Neural crest cell (in vitro differentiated cells): ENCODE data around the gene JDP2. TPM values are rescaled to one million over a fixed set of nuclear protein-coding genes. Genes with fewer than 3 reads are reported as not detected.

ENCODE experiments used
- DNase-seq: peaks from one replicate; pipeline ENCODE4 v3.0.0; 2021; ENCODE audit warnings: low read depth, mixed read lengths, low spot score
- H3K27ac Mint-ChIP-seq: one replicate; pipeline ENCODE4 v1.8.0; 2021; ENCODE audit warnings: mild to moderate bottlenecking, mixed read lengths; ENCODE audit not compliant: unreplicated experiment
- H3K27me3 Mint-ChIP-seq: 2 replicates; pipeline ENCODE4 v1.8.0; 2021; ENCODE audit warnings: low read depth, mild to moderate bottlenecking, mixed read lengths
- H3K36me3 Mint-ChIP-seq: 2 replicates; pipeline ENCODE4 v1.8.0; 2021; ENCODE audit warnings: low read depth, mild to moderate bottlenecking, mixed read lengths
- H3K4me1 Mint-ChIP-seq: 2 replicates; pipeline ENCODE4 v1.8.0; 2021; ENCODE audit warnings: mixed read lengths
- H3K4me3 Mint-ChIP-seq: one replicate; pipeline ENCODE4 v1.8.0; 2021; ENCODE audit warnings: mild to moderate bottlenecking, mixed read lengths
- H3K9me3 Mint-ChIP-seq: 2 replicates; pipeline ENCODE4 v1.8.0; 2021; ENCODE audit warnings: mixed read lengths
- total RNA-seq: library from RNA; stranded (reverse); gene quantifications from 2 replicates; pipeline ENCODE4 v1.2.1, GENCODE V29; 2021
- TF ChIP-seq, protein P1 (sequence below): fragments of 200-600 bp; sonication (generic); conservative IDR thresholded peaks from 2 replicates; pipeline ENCODE4 v1.5.0; 2021; ENCODE audit warnings: antibody characterized with exemption, mild to moderate bottlenecking

The JDP2 gene
- total RNA-seq, 1 donor from 2014 or later: 2.6 TPM

DNA sequence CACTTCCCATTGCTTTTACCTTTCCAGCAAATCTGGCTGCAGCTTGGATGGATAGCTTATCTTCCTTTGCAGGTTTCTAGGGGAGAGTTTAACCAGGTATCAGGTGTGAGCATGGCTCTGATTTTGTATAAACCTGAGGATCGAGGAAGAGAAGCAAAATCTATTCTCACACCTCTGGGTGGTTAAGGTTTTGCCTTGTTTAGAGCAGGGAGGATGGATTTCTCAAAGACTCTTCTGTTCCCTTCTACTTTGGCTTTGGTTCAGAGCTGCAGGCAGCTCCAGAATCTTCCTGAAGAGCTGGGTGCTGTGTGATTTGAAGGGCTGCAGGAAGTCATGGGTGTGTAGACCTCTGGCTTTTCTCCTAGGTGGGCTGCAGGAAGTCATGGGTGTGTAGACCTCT is 1.7 kb downstream of the JDP2 start:
- Mint-ChIP-seq H3K9me3 (no peaks in the 10 kb centered on the region), H3K36me3 (no peaks in the 10 kb centered on the region), H3K4me3 (peak overlapping the region; percentile 87), H3K4me1 (peaks cover 3% of the 10 kb centered on the region), H3K27ac (no peak overlapping the region), H3K27me3 (peaks cover 36% of the 10 kb centered on the region)
- no peak for DNase-seq
- TF ChIP-seq, protein P1, sequence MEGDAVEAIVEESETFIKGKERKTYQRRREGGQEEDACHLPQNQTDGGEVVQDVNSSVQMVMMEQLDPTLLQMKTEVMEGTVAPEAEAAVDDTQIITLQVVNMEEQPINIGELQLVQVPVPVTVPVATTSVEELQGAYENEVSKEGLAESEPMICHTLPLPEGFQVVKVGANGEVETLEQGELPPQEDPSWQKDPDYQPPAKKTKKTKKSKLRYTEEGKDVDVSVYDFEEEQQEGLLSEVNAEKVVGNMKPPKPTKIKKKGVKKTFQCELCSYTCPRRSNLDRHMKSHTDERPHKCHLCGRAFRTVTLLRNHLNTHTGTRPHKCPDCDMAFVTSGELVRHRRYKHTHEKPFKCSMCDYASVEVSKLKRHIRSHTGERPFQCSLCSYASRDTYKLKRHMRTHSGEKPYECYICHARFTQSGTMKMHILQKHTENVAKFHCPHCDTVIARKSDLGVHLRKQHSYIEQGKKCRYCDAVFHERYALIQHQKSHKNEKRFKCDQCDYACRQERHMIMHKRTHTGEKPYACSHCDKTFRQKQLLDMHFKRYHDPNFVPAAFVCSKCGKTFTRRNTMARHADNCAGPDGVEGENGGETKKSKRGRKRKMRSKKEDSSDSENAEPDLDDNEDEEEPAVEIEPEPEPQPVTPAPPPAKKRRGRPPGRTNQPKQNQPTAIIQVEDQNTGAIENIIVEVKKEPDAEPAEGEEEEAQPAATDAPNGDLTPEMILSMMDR: no peak

DNA sequence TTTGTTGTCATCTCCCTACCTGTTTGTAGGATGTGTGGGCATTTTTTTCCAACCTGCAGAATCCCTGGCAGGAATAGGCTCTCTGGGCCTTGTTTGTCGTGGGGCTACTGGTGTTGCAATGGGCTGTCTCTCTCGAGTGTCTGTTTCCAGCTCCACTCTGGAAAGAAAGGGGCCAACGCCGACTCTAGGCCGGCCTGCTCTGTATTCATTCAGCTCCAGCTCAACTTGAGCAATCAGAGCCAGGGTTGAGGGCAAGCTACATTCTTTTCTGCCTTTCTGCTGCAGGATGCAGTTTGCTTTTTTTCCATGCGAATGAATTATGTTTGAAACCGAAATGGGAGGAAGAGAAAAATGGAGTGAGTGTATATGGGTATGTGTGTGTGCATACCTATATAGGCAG is 2.3 kb downstream of the JDP2 start:
- no peaks in the 10 kb centered on the region for H3K9me3 Mint-ChIP-seq
- H3K27ac Mint-ChIP-seq: no peak overlapping the region
- H3K36me3 Mint-ChIP-seq: no peaks in the 10 kb centered on the region
- no peak for DNase-seq
- peaks cover 36% of the 10 kb centered on the region for H3K27me3 Mint-ChIP-seq
- peaks cover 3% of the 10 kb centered on the region for H3K4me1 Mint-ChIP-seq
- peak overlapping the region; percentile 87 for H3K4me3 Mint-ChIP-seq
- TF ChIP-seq, protein P1: no peak

DNA sequence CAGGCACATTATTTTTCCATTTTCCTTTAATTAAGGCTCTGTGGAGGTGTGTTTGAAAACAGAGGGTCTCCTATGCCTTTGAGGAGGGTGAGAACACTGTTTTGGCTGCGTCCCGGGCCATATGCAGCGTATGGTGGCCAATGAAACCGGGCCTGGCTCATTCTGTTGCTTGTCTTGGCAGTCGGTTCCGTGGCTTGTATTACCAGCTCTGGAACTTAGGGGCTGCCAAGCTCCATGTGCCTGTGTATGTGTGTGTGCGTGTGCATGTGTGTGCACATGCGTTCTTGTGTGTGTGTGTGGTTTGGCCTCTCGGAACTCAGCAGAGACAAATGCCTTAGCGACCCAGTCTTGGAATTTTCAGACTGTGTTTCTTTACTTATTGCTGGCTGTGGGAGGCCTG is 2.7 kb downstream of the JDP2 start:
- Mint-ChIP-seq H3K27me3 (peaks cover 35% of the 10 kb centered on the region), H3K27ac (no peak overlapping the region), H3K4me3 (peak overlapping the region; percentile 87), H3K9me3 (no peaks in the 10 kb centered on the region), H3K4me1 (peaks cover 3% of the 10 kb centered on the region), H3K36me3 (no peaks in the 10 kb centered on the region)
- no peak for DNase-seq
- TF ChIP-seq, protein P1: no peak

DNA sequence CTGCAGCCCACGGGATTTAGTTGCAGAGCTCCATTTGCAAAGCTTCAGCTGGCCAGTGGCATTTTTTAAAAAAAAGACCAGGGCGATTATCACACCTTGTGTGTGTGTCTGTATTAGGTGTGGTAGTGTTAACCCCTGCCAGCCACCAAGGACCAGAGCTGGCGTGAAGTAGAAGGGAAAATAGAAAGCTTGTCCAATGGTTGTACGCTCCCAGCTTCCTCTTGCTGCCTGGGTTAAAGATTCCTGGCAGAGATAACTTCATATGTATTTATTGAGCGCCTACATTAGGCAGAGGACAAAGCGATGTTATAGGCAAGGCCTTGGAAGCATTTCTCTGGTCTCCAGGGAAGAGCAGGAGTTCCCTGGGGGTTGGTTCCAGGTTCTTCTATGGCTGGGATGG is 3.2 kb downstream of the JDP2 start:
- Mint-ChIP-seq H3K4me3 (peak overlapping the region; percentile 87), H3K9me3 (no peaks in the 10 kb centered on the region), H3K27ac (no peak overlapping the region), H3K27me3 (peaks cover 31% of the 10 kb centered on the region), H3K4me1 (peaks cover 3% of the 10 kb centered on the region), H3K36me3 (no peaks in the 10 kb centered on the region)
- no peak for DNase-seq
- TF ChIP-seq, protein P1: no peak

DNA sequence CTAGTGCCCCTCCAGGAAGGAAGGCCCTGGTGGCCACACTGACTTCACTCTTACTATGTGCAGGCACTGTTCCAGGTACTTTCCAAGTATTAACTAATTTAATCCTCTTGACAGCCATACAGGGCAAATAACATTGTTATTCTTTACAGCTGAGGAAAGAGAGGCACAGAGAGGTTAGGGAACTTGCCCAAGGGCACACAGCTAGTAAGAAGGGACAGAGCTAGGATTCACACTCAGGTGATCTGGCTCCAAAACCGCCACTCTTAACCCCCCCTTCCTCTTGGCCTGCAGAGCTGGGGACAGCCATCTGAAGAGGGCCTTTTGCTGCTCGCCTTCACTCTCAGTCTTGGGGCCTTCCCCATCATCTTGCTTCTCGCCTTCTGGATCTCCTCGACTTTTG is 4.0 kb downstream of the JDP2 start:
- no peaks in the 10 kb centered on the region for H3K36me3 Mint-ChIP-seq
- TF ChIP-seq, protein P1: no peak
- DNase-seq: no peak
- peak overlapping the region; percentile 47 for H3K4me3 Mint-ChIP-seq
- H3K4me1 Mint-ChIP-seq: peaks cover 2% of the 10 kb centered on the region
- no peaks in the 10 kb centered on the region for H3K9me3 Mint-ChIP-seq
- H3K27me3 Mint-ChIP-seq: peaks cover 22% of the 10 kb centered on the region
- no peak overlapping the region for H3K27ac Mint-ChIP-seq

DNA sequence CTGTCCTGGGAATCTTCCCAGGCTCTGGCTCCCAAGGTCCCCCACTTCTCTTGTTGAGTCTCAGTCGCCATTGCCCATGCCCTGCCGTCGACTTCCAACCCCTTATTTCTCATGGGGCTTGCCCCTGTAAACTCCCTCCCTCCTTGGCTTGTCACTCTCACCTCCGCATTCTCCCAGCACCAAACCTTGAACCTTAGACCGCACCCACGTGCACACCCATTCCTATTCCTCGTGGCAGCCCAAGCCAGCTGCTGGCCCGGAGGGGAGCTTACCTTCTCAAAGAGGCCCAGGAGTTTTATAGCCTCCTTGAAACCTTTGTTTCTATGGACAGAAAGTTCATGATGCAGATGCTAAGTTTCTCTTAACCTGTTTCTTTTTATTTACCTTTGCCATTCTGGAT is 4.6 kb downstream of the JDP2 start:
- Mint-ChIP-seq H3K9me3 (no peaks in the 10 kb centered on the region), H3K36me3 (no peaks in the 10 kb centered on the region), H3K27ac (no peak overlapping the region), H3K4me3 (peak overlapping the region; percentile 47), H3K27me3 (peaks cover 16% of the 10 kb centered on the region), H3K4me1 (no peaks in the 10 kb centered on the region)
- DNase-seq: no peak
- TF ChIP-seq, protein P1: no peak
